ENCODE measurements around the gene RAB1B. TPM values are rescaled to one million over a fixed set of nuclear protein-coding genes. Genes with fewer than 3 reads are reported as not detected.
"Not testable (repeated sequence)": the region's sequence is repeated elsewhere in the genome, so short reads cannot be mapped to it uniquely, and the experiment has no call there.

RAB1B gene
- total and polyA plus RNA-seq, 2 donors (not counting 1 experiment from before 2014, with no cell fraction given): 77.1 to 77.8 TPM

DNA sequence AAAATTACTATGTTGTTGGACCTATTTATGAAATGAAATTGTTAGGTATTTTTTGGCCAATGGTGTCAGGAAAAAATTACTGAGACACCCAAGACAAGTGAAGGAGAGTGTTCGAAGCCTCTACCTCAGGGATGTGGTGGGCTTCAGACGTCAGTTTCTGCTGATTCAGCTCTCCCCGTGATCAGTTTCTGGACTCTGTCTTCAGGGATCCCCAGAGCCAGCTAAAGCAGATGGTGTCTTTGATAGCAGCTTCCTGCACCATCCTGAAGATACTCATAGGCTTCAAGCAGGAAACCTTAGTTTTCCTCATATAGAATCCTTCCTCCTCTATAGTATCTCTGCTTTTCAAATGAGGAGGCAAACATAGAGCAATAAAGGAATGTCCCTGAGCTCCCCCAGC is 41.0 kb downstream of the RAB1B start:
- peaks cover 9% of the 10 kb centered on the region for H3K27me3 Mint-ChIP-seq
- ATAC-seq (ENCODE audit: low read depth): no peak
- Histone ChIP-seq H3K4me3 (ENCODE audit: control extremely low read depth in 1 of 5, extremely low read depth in 1 of 5, insufficient read depth in 1 of 5, low read depth in 2 of 5, low read length in 4 of 5) (no peak overlapping the region), H3K9ac (ENCODE audit: low read length) (no peak overlapping the region), H3K4me1 (ENCODE audit: control insufficient read depth in 2 of 2, insufficient read depth in 2 of 2, low read length in 2 of 2) (peaks cover 10 to 19% of the 10 kb centered on the region in 2 donors), H3K9me3 (ENCODE audit: control extremely low read depth in 1 of 3, control insufficient read depth in 2 of 3, insufficient read depth in 1 of 3, low read length in 2 of 3) (no peaks in the 10 kb centered on the region), H3K27me3 (replicated peaks in 1 of 4; ENCODE audit: control extremely low read depth in 1 of 4, control insufficient read depth in 3 of 4, insufficient read depth in 4 of 4, low read length in 3 of 4) (no peaks in the 10 kb centered on the region), H2AFZ (ENCODE audit: insufficient read depth, low read depth, low read length, poor library complexity, severe bottlenecking) (no peak overlapping the region), H3K36me3 (replicated peaks in 1 of 2; ENCODE audit: control extremely low read depth in 1 of 2, control insufficient read depth in 1 of 2, extremely low read depth in 1 of 2, insufficient read depth in 2 of 2, low read length in 1 of 2) (no peaks in the 10 kb centered on the region), H3K27ac (ENCODE audit: low read length in 2 of 2) (no peak overlapping the region), H3K4me2 (replicated peaks; ENCODE audit: low read depth, low read length, poor library complexity, severe bottlenecking) (no peak overlapping the region), H3K79me2 (ENCODE audit: control insufficient read depth, insufficient read depth, low read length) (no peaks in the 10 kb centered on the region), H4K20me1 (ENCODE audit: control insufficient read depth, insufficient read depth, low read length, poor library complexity, severe bottlenecking) (no peaks in the 10 kb centered on the region)
- H3K4me3 Mint-ChIP-seq: no peak overlapping the region
- DNase-seq: no peak
- H3K9me3 Mint-ChIP-seq (ENCODE audit: insufficient read depth): no peaks in the 10 kb centered on the region
- intact Hi-C loops (cut with micrococcal nuclease): no loop called here
- WGBS (ENCODE audit: insufficient coverage): 69% methylated on average over 3 of the region's 3 CpGs
- TF ChIP-seq, protein P1, sequence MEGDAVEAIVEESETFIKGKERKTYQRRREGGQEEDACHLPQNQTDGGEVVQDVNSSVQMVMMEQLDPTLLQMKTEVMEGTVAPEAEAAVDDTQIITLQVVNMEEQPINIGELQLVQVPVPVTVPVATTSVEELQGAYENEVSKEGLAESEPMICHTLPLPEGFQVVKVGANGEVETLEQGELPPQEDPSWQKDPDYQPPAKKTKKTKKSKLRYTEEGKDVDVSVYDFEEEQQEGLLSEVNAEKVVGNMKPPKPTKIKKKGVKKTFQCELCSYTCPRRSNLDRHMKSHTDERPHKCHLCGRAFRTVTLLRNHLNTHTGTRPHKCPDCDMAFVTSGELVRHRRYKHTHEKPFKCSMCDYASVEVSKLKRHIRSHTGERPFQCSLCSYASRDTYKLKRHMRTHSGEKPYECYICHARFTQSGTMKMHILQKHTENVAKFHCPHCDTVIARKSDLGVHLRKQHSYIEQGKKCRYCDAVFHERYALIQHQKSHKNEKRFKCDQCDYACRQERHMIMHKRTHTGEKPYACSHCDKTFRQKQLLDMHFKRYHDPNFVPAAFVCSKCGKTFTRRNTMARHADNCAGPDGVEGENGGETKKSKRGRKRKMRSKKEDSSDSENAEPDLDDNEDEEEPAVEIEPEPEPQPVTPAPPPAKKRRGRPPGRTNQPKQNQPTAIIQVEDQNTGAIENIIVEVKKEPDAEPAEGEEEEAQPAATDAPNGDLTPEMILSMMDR (IDR thresholded peaks at IDR 0.05): no peak
- no peak for TF ChIP-seq EZH2 (IDR thresholded peaks at IDR 0.05; ENCODE audit: borderline replicate concordance, insufficient read depth, low read depth, low read length, poor library complexity, severe bottlenecking)
- ChIA-PET POLR2A (no interaction called here), CTCF (interaction anchor here (0.6 to 6.3 kb wide), 7 partner anchors 8 to 80 kb away, joined by 3 to 101 read pairs (median 13); no protein-coding TSS in a partner anchor)
- peak overlapping the region; percentile 26 for H3K27ac Mint-ChIP-seq
- peaks cover 21% of the 10 kb centered on the region for H3K4me1 Mint-ChIP-seq

DNA sequence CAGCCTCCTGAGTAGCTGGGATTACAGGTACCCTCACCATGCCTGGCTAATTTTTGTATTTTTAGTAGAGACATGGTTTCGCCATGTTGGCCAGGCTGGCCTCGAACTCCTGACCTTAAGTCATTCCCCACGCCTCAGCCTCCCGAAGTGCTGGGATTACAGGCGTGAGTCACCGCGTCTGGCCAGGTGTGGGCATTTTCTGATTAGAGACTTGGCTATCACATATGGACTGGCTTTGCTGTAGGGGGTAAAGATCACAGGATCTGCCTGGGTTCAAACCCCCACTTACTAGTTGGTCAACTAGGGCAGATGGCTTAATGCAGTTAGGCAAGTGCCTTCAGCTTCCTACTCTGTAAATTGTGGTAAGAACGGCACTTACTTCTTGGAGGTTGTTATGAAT is 41.9 kb downstream of the RAB1B start:
- DNase-seq: no peak
- Histone ChIP-seq H3K27me3 (replicated peaks in 1 of 4; ENCODE audit: control extremely low read depth in 1 of 4, control insufficient read depth in 3 of 4, insufficient read depth in 4 of 4, low read length in 3 of 4) (no peaks in the 10 kb centered on the region), H2AFZ (ENCODE audit: insufficient read depth, low read depth, low read length, poor library complexity, severe bottlenecking) (no peak overlapping the region), H3K4me3 (ENCODE audit: control extremely low read depth in 1 of 5, extremely low read depth in 1 of 5, insufficient read depth in 1 of 5, low read depth in 2 of 5, low read length in 4 of 5) (no peak overlapping the region), H3K9me3 (ENCODE audit: control extremely low read depth in 1 of 3, control insufficient read depth in 2 of 3, insufficient read depth in 1 of 3, low read length in 2 of 3) (no peaks in the 10 kb centered on the region), H3K4me2 (replicated peaks; ENCODE audit: low read depth, low read length, poor library complexity, severe bottlenecking) (no peak overlapping the region), H3K36me3 (replicated peaks in 1 of 2; ENCODE audit: control extremely low read depth in 1 of 2, control insufficient read depth in 1 of 2, extremely low read depth in 1 of 2, insufficient read depth in 2 of 2, low read length in 1 of 2) (no peaks in the 10 kb centered on the region), H3K27ac (ENCODE audit: low read length in 2 of 2) (no peak overlapping the region), H4K20me1 (ENCODE audit: control insufficient read depth, insufficient read depth, low read length, poor library complexity, severe bottlenecking) (no peaks in the 10 kb centered on the region), H3K4me1 (ENCODE audit: control insufficient read depth in 2 of 2, insufficient read depth in 2 of 2, low read length in 2 of 2) (peaks cover 10 to 19% of the 10 kb centered on the region in 2 donors), H3K79me2 (ENCODE audit: control insufficient read depth, insufficient read depth, low read length) (no peaks in the 10 kb centered on the region), H3K9ac (ENCODE audit: low read length) (no peak overlapping the region)
- TF ChIP-seq EZH2 (IDR thresholded peaks at IDR 0.05; ENCODE audit: borderline replicate concordance, insufficient read depth, low read depth, low read length, poor library complexity, severe bottlenecking): no peak
- TF ChIP-seq, protein P1 (IDR thresholded peaks at IDR 0.05): no peak
- WGBS (ENCODE audit: insufficient coverage): 89% methylated on average over 6 of the region's 8 CpGs
- Mint-ChIP-seq H3K4me3 (no peak overlapping the region), H3K9me3 (ENCODE audit: insufficient read depth) (no peaks in the 10 kb centered on the region), H3K4me1 (peaks cover 22% of the 10 kb centered on the region), H3K27me3 (peaks cover 3% of the 10 kb centered on the region), H3K27ac (no peak overlapping the region)
- CTCF ChIA-PET: interaction anchor here (1.1 to 6.3 kb wide), 7 partner anchors 16 to 311 kb away, joined by 3 to 101 read pairs (median 44); partner anchors contain the start of genes B4GAT1 and BRMS1
- intact Hi-C loops (cut with micrococcal nuclease): no loop called here
- POLR2A ChIA-PET: no interaction called here
- ATAC-seq (ENCODE audit: low read depth): no peak

DNA sequence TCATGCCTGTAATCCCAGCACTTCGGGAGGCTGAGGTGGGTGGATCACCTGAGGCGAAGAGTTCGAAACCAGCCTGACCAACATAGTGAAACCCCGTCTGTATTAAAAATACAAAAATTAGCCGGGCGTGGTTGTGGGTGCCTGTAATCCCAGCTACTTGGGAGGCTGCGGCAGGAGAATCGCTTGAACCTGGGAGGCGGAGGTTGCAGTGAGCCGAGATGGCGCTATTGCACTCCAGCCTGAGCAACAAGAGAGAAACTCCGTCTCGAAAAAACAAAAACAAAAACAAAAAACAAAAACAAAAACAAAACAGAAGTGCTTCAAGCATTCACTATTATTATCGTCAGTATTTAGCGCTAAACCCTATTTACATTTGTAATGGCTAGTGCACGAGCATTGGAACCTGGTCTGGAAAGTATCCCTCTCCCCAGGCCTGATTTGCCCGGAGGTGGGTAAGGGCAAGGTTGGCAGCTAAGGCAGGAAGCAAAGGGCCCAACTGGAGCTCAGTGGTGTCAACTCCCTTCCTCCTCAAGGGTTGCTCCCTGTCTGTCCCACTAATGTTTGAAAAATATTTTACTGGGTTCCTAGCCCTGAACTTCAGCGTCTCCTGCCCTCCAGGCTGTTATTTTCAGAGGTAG is 42.5 kb downstream of the RAB1B start:
- H4K20me1 ChIP-seq (ENCODE audit: control insufficient read depth, insufficient read depth, low read length, poor library complexity, severe bottlenecking); H3K9ac ChIP-seq (ENCODE audit: low read length); ATAC-seq (ENCODE audit: low read depth); H3K79me2 ChIP-seq (ENCODE audit: control insufficient read depth, insufficient read depth, low read length); H3K4me3 ChIP-seq (ENCODE audit: control extremely low read depth in 1 of 5, extremely low read depth in 1 of 5, insufficient read depth in 1 of 5, low read depth in 2 of 5, low read length in 4 of 5); DNase-seq; H3K27me3 Mint-ChIP-seq; H3K9me3 ChIP-seq (ENCODE audit: control extremely low read depth in 1 of 3, control insufficient read depth in 2 of 3, insufficient read depth in 1 of 3, low read length in 2 of 3); H3K4me3 Mint-ChIP-seq; H3K27me3 ChIP-seq (replicated peaks in 1 of 4; ENCODE audit: control extremely low read depth in 1 of 4, control insufficient read depth in 3 of 4, insufficient read depth in 4 of 4, low read length in 3 of 4); H3K27ac ChIP-seq (ENCODE audit: low read length in 2 of 2); intact Hi-C loops (cut with micrococcal nuclease); H3K4me2 ChIP-seq (replicated peaks; ENCODE audit: low read depth, low read length, poor library complexity, severe bottlenecking); H2AFZ ChIP-seq (ENCODE audit: insufficient read depth, low read depth, low read length, poor library complexity, severe bottlenecking); H3K9me3 Mint-ChIP-seq (ENCODE audit: insufficient read depth); H3K27ac Mint-ChIP-seq; H3K36me3 ChIP-seq (replicated peaks in 1 of 2; ENCODE audit: control extremely low read depth in 1 of 2, control insufficient read depth in 1 of 2, extremely low read depth in 1 of 2, insufficient read depth in 2 of 2, low read length in 1 of 2): not testable (repeated sequence)
- ChIA-PET CTCF (interaction anchor here (0.6 to 6.3 kb wide), 45 partner anchors 9 to 451 kb away, joined by 3 to 101 read pairs (median 6); partner anchors contain the start of genes ACTN3, B4GAT1, BRMS1 and FIBP), POLR2A (interaction anchor here (0.7 to 2.0 kb wide), 4 partner anchors 16 to 34 kb away, joined by 3 to 12 read pairs (median 7); partner anchors contain the start of genes BRMS1 and RIN1)
- peaks cover 26% of the 10 kb centered on the region for H3K4me1 Mint-ChIP-seq
- peaks cover 10 to 19% of the 10 kb centered on the region in 2 donors for H3K4me1 ChIP-seq (ENCODE audit: control insufficient read depth in 2 of 2, insufficient read depth in 2 of 2, low read length in 2 of 2)
- 92% methylated on average over 17 of the region's 18 CpGs for WGBS (ENCODE audit: insufficient coverage)

Data from B cell (primary cell).